Cortex of kidney (tissue), 1 donor: ENCODE data around the gene CLIP2.
"Not testable (repeated sequence)": the region's sequence is repeated elsewhere in the genome, so short reads cannot be mapped to it uniquely, and the experiment has no call there.

Experiments used
- DNase-seq: peaks from one replicate; lab custom pipeline; 2025; lab: John Stamatoyannopoulos, UW

The CLIP2 gene

DNA sequence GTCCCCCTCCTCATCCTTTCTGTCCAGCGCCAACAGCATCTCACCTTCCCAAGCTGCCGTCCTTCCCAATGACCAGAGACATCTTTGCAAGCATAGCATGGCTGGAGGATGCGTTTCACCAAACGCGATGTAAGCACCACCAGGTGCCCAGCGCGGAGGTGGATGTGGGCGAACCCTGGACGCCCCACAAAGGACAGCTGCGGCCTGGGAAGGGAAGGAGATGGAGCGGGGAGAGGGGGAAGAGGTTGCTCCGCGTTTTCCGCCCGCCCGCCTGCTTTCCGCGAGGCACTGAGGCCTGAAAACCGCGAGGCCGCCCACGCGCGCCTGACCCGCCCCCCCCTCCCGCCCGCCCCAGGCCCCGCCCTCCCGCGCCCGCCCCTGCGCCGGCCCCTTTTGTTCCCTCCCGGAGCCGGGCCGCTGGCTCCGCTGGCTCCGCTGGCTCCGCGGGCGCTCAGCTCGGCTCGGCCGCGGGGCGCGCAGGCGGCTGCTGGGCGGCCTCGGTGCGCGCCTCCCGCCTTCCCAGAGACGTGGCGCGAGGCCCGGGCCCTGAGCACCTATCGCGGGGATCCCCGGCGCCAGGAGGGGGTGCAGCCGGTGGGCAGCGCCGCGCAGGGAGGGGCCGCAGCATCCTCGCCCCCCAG is at the start of gene CLIP2:
CLIP2 (plus strand) TSS at position 390 of the 641 bp plus-strand sequence. CDS start 28,140 bp downstream, outside the sequence.
- no peak for DNase-seq

DNA sequence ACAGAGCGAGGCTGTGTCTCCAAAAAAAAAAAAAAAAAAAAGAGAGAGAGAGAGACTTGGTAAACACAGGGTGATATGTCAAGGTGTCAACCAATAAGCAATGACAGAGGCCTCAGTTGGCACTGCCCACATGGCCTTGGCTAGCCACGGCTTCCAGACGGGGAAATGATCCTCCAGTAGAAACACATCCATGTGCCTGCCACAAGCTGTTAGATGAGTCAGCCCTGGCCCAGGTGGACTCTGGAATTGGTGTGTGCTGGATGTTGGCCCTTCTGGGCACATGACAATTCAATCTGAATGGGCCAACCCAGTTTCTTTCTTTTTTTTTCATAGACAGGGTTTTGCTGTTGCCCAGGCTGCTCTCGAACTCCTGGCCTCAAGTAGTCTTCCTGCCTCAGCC is 48.7 kb upstream of the CLIP2 start:
- DNase-seq, result no peak

DNA sequence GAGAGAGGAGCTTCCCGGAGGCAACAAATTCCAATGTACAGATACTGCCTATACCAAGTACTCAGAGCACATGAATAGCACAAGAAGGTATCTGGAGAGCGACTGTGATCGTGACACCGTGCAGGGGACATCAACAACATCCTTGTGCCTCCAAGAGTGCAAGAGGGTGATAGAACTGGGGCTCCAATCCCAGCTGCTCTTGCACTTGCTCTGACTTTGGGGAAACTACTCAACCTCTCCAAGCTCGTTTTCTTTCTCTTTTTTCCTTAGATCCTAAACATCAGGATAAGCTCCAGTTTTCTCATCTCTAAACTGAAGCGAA is 47.1 kb upstream of the CLIP2 start:
- DNase-seq, result no peak

DNA sequence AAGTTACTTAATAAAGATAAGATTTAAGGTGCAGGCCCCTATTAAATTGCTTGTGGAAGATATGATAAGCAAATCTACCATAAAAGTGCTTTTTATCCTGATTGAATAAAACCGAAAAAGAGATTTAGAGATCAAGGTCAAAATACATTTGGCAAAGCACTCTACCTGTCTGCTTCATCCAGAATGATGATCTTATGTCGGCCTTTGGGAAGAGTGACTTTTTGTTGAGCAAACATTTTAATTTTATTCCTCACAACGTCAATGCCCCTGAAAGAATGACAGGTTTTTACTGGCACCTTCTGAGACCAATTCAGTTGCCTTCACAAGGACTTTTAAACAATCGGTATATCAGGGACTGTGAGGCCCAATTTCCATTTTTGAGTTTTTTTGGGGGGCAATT is 42.7 kb upstream of the CLIP2 start:
- DNase-seq, result no peak

DNA sequence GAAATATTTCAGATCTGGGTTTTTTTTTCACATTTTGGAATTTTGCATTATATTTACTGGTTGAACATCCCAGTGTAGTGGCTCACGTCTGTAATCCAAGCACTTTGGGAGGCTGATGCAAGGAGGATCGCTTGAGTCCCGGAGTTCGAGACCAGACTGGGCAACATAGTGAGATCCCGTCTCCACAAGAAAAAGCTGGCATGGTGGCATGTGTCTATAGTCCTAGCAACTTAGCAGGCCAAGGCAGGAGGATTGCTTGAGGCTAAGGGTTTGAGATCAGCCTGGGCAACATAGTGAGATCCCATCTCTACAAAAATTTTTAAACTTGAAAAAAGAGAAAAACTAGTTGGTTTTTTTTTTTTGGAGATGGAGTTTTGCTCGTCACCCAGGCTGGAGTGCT is 41.1 kb upstream of the CLIP2 start:
- no peak for DNase-seq

DNA sequence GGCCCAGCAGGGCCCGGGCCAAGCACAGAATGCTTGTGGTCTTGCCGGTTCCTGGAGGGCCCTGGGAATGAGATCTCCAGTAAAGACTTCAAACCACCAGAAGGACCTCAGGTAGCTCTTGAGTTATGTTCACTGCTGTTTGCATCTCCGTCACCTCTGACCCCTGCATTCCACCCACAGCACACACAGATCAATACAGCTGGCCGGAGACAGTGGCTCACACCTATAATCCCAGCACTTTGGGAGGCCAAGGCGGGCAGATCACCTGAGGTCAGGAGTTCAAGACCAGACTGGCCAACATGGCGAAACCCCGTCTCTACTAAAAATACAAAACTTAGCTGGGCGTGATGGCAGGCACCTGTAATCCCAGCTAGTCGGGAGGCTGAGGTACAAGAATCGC is 40.1 kb upstream of the CLIP2 start:
- not testable (repeated sequence) for DNase-seq

DNA sequence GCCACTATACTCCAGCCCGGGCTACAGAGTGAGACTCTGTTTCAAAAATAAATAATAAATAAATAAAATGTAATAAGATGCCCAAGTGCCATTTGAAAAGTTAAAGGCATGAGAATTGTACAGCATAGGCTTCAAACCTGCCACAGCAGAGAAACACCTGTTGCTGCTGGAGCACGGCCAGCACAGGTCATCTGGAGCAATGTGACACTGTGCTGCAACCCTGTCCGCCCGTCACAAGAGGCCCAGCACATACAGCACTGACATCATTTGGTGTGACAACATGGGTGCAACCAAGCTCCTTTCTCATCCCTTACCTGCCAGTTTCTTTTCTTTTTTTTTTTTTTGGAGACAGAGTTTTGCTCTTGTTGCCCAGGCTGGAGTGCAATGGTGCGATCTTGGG is 36.3 kb upstream of the CLIP2 start:
- DNase-seq, result no peak

DNA sequence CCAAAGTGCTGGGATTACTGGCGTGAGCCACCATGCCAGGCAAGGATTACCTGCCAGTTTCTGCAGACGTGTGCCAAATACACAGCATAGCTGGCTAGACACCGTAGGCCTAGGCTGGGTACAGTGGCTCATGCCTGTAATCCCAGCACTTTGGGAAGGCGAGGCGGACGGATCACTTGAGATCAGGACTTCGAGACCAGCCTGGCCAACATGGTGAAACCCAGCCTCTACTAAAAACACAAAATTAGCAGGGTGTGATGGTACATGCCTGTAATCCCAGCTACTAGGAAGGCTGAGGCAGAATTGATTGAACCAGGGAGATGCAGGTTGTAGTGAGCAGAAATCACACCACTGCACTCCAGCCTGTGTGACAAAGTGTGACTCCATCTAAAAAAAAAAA is 35.9 kb upstream of the CLIP2 start:
- no peak for DNase-seq

DNA sequence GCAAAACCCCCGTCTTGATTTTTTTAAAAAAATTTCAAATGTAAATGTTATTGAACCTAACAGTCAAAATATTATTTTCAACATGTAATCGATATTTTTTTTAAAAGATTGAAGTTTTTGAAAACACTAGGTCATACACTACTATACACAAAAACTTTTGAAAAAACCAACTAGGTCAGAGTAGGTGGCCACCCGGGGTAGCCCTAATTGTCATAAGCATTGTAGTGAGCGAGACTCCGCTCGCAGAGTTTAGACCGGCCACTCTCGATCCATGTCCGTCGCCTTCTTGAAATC is 35.4 kb upstream of the CLIP2 start:
- no peak for DNase-seq

DNA sequence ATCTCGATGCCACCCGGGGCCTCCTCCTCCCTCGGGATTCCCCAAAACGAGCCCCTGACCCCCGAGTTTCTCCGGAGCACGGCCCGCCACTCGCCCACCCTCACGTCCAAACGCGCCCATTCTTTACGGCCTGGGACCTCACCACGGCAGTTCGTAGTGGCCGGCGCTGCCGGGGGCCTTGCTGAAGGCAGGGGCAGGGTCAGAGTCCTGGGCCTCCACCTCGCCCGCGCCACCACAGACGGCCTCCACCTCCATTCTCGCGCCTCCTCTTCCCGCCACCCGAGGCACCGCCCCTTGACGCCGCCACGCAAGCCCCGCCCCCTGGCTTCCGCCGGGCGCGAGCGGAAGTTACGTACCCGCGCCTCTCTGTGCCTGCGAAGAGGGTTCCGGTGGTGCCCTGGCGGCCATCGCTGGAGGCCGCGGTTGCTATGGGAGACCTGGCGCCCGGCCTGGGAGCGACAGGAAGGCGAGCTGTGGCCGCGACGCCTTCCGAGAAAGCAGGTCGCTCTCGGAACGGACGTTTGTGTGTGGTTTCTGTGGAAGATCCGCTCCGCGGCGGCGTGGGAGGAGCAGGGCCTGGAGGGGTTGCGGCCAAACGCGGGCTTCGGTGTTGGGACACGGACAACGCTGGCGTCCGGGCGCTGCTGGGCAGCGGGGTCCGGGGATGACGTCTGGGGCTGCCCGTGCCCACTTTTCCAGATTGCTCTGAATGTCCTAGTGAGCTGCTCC is 34.9 kb upstream of the CLIP2 start, which contains the start of gene RFC2:
RFC2 (minus strand) TSS at position 271 of the 729 bp plus-strand sequence; CDS start at position 255, 16 bp downstream.
- no peak for DNase-seq

DNA sequence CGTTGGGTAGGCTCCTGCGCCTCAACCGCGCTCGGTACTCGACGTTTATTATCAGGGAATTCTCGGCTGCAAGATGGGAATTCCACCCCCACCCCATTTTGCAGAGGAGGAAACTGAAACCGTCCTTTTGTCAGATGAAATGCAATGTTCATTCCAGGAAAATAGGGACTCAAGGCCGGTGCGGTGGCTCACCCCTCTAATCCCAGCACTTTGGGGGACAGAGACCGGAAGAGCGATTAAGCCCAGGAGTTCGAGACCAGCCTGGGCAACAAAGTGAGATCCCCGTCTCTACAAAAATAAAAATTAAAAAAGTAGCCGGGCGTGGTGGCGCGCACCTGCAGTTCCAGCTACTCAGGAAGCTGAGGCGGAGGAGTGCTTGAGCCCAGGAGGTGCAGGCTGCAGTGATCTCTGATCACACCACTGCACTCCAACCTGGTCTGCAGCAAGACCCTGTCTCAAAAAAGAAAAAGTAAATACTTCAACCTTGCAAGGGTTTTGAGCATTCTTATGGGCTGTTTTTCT is 34.3 kb upstream of the CLIP2 start:
- DNase-seq, result no peak

DNA sequence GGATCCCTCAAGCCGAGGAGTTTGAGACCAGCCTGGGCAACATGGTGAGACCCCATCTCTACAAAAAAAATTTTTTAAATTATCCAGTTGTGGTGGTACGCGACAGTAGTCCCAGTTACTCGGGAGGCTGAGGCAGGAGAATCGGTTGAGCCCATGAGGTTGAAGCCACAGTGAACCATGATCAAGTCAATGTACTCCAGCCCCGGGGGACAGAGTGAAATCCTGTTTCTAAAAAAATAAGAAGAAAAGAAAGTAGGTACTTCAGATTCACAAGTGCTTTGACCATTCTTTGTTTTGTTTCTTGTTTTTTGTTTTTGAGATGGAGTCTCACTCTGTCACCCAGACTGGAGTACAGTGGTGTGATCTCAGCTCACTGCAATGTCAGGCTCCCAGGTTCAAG is 33.7 kb upstream of the CLIP2 start:
- DNase-seq, result not testable (repeated sequence)

DNA sequence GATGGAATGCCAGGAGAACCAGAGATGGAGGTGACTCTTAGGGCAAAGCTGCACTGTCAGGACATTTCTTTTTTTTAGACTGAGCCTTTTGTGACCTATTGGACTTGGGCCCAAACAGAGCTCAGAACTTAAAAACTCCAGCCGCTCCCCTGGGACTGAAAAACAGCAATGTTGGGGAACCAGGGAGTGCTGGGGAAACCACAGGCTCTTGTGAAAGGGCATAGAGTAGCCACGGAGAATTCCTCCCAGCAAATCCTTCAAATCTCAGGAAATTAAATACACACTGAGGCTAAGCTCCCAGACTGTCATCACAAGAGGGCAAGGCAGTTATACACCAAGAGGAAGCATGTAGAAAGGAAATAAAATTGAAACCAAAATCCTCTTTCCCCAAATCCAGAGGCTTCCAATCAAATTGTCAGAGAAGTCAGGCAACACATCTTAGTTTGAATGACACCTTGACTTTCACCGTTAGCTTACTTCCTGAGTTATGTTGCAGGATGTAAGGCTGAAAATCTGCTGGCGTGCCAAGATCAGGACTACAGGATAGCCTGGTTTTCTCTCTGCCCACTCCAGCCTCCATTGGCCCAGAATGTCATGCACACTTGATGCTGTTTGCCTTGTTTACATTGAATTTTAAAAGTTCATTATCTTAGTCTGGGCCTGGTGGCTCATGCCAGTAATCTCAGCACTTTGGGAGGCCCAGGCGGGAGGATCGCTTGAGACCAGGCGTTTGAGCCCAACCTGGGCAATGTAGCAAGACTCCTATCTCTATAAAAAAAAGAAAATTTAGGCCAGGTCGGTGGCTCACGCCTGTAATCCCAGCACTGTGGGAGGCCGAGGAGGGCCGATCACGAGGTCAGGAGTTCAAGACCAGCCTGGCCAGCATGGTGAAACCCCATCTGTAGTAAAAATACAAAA is 32.5 kb upstream of the CLIP2 start:
- no peak for DNase-seq

DNA sequence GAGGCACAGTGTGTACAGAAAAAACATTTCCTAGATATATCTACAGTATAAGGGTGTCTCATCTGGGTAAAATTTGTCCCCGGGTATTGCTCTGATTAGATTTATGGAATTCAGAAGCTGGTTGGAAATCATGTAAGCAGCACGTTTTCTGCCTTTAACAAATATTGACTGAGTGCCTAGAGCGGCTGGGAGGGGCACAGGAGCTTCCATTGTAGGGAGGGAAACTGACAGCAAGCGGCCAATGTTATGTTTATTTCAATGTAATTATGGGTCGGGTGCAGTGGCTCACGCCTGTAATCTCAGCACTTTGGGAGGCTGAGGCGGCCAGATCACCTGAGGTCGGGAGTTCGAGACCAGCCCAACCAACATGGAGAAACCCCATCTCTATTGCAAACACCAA is 30.6 kb upstream of the CLIP2 start:
- no peak for DNase-seq

DNA sequence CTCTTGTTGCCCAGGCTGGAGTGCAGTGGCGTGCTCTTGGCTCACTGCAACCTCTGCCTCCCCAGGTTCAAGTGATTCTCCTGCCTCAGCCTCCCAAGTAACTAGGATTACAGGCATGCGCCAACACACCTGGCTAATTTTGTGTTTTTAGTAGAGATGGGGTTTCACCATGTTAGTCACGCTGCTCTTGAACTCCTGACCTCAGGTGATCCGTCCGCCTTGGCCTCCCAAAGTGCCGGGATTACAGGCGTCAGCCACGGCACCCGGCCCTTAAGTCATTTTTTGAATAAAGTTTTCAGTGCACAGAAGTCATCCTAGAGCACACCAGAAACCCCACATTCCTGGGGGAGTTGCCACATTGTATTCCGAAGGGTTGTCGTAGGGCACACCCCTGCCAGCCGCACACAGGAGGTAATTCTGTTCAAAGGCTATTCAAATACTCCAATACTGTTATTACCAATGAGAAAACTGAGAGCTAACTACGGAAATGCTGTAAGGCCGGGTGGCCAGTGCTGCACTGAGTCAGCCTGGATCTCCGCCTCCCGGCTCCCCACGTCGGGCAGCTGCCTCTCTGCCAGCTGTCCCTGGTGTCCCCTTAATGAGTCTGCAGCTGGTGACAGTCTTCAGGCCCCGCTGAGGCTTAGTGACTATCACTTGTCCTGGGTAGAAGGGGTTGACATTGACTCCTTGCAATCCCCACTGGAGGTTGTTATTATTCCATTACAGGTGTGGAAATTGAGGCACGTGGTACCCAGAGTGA is 26.4 kb upstream of the CLIP2 start:
- DNase-seq, result no peak

DNA sequence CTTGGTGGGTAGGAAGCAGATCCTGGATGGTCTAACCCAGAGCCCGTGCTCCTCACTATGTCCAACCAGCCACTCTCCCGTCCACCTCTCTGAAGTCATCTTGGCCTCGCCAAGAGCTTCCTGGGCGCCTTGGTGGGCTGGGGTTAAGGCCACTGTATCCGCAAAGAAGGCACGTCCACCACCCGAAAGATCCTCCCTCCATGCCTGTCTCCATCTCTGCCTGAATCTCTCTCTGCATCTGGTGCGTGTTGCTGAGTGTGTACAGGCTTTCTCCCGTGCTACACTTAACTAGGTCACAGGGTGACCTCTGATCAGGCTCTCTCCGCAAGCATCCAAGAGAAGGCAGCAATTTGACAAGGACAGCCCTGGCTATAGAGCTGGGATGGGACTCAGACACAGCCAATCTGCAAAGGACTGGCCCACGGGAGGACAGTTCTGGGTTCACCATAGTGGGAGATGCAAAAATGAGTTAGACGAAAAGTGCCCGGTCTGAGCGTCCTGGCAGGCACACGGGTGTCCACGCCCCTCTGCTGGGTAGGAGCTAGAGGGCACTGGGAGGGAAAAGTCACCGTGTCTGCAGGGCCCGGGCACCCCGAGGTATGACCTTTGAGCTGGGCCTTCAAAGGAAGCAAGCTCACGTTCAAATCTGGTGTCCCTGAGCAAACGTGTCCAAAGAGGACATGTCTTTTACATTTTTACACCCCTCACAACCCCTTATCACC is 25.6 kb upstream of the CLIP2 start:
- DNase-seq, result no peak

DNA sequence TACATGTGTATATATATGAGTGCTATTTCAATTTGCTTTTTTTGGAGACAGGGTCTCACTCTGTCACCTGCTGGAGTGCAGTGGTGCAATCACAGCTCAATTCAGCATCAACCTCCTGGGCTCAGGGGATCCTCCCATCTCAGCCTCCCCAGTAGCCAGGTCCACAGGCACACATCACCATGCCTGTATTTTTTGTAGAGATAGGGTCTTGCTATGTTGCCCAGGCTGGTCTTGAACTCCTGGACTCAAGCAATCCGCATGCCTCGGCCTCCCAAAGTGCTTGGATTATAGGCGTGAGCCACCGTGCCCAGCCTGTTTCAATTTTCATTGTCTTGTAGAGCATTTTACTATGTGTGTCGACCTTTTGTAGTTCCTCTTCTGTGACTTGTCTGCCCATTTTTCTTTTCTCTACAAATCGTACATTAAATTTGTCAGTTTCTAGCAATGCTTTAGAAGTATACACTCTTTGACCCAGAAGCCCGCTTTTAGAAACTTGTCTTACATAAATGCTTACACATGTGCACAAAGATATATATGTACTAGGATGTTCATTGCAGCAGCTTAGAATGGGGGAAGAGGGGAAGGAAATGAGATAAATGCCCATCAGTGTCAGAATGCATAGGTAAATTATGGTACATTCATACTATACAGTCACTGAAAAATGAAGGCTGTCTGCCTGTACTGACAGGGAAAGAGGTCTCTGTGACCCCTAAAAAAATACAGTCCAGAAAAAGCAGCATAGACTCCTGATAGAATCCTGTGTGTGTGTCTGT is 22.8 kb upstream of the CLIP2 start:
- no peak for DNase-seq

DNA sequence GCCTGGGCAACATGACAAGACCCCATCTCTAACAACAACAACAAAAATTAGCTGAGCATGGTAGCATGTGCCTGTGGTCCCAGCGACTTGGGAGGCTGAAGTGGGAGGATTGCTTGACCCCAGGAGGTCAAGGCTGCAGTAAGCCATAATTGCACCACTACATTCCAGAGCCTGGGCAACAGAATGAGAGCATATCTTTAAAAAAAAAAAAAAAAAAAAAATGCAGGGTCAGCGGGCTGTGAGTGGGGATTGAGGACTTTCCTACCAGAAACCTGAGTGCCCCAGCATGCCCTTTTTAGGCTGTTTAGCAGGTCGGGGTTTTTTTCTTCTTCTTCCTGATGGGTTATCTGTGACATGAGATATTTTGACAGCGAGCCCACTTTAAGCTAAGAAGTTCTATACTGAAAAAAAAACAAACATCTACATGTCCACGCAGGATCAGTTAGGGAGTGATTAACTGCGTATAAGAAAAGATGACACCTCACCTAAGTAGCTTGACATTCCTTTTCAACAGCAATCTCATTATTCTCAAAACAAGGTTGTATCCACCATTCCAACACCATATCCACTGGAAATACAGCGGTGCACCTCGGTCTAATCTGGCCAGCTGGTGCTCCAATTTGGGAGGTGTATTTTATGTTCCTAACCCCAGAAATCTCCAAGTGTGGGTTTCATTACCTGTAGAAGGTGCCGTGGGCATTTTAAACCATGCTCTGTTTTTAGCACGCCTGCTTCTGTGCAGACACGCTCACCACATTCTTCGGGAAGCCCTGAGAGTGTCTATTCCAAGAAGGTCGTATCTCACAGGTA is 21.2 kb upstream of the CLIP2 start:
- DNase-seq, result no peak

DNA sequence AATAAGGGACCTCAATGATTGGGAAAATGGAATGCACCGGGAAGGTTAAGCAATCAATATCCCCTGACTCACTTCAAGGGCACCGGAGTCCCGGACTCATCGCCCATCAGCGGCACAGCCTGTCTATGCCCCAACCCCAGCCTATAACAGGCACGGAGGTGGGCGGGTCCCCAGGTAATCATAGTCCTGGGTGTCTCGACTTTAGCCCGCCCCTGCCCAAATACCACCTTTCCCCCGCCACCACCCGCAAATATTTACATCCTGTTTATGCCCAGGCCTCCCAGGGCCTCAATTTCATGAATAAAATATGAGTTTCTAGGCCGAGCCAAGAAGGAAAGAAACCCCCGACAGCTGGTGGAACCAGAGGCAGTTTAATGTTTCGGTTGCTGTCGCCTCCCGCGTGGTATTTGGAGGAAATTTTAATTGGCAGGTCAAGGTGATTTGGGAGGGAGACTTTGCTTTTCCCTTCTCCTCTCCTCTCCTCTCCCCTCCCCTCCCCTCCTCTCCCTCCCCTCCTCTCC is 19.4 kb upstream of the CLIP2 start:
- no peak for DNase-seq
